Measurements from ENCODE around the gene MOV10.

MOV10 gene

DNA sequence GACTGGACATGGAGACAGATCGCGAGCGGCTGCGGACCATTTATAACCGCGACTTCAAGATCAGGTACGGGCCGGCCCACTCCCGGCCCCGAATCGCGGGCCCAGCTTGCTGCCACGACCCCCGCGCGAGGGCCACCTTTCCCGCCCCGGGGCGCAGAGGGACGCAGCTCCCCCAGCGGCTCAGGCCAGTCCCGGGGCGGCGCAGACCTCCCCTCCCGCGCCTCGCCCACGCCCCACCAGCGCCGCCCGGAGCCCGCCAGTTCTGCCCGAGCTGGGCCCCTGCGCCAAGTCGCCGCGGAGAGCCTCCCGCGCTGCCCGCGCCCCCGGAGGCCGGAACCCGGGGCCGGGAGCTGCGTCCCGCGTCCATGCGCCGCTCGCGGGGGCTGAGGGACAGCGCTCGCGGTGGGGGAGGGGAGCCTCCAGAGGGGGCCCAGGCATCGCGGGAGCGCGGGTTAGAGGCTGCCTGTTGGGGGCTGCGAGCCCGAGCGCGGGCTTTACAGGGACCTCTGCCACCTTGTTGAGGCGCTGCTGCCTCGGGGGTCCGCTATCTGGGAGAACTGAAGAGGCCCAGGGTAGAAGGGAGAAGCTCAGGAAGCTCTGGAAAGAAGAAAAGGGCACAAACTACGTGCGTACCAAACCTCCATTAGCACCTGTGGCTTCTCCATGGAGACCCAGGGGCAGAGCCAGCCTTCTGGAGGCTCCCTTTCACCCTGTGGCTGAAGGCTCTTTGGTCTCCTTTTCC, 698 bp downstream of the MOV10 start:
- peak; percentile 81 for DNase-seq

GRCh38 chr1:112675728-112676381, 1.4 kb downstream of the MOV10 start:
- DNase-seq, result no peak

GRCh38 chr1:112676543-112676942, 2.1 kb downstream of the MOV10 start:
- no peak for DNase-seq

DNA sequence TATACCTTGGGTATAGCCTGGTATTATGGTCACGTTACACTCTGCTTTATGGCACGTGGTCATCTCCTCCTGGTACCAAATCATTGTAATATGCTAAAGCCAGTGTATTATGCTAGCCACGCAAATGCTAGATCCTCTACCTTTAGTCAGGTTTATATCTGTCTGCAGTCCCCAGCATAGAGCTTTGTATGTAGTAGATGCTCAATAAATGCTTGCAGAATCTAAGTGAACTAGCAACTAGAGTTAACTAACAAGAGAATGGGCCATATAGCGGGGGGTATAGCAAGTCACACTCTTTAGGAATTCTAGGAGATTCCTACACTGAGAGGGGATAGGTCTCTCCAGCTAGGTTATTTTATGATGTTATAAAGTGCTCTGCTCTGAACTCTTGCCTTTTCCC, 3.0 kb downstream of the MOV10 start:
- DNase-seq, result no peak

DNA sequence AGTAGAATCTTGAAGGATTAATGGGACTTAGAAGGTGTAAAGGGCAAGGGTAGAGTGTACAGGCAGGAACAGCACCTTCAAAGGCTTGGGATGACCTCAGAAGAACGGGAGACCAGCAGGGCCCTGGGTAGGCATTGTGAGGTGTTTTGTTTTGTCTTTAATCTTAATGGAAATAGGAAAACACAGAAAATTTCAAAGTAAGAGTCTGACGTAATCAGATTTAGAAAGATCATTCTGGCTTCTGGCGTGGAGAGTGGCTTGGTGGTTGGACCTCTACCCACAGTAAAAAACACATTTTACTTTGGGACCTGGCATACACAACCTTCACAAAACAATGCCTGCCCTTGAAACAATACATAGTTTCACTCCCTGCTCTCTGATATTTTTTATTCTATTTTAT, 4.1 kb downstream of the MOV10 start:
- no peak for DNase-seq

GRCh38 chr1:112685913-112686312, 11.5 kb downstream of the MOV10 start:
- DNase-seq, result no peak

DNA sequence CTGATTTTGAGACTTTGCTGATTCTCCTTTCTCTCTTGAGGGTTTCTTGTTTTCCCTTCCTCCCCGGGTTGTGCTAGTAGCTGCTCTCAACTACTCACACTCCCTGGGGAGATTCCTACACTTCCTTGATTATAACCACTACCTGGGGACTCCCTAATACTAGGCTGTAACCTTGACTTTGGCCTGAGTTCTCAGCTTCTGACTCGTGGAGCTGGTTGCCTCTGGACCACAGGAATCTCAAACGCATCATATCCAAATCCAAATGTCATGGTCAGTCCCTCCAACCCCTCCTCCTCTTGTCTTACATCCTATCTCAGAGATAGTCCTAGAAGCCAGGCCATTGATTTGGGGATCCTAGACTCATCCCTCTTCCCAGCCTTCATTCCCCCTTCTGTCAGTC, 12.0 kb downstream of the MOV10 start:
- DNase-seq, result no peak

GRCh38 chr1:112686835-112687234, 12.4 kb downstream of the MOV10 start:
- DNase-seq, result no peak

GRCh38 chr1:112687361-112687760, 12.9 kb downstream of the MOV10 start:
- DNase-seq, result no peak

GRCh38 chr1:112687785-112688496, 13.5 kb downstream of the MOV10 start:
- DNase-seq, result no peak

GRCh38 chr1:112688781-112689193, 14.3 kb downstream of the MOV10 start:
- DNase-seq, result no peak

GRCh38 chr1:112689196-112689841, 14.9 kb downstream of the MOV10 start:
- no peak for DNase-seq

- DNase-seq, result no peak
These were observed 15.4 kb downstream of the MOV10 start for GRCh38 chr1:112689842-112690237.

- DNase-seq, result no peak
These were observed 18.2 kb downstream of the MOV10 start for GRCh38 chr1:112692681-112693080.

DNA sequence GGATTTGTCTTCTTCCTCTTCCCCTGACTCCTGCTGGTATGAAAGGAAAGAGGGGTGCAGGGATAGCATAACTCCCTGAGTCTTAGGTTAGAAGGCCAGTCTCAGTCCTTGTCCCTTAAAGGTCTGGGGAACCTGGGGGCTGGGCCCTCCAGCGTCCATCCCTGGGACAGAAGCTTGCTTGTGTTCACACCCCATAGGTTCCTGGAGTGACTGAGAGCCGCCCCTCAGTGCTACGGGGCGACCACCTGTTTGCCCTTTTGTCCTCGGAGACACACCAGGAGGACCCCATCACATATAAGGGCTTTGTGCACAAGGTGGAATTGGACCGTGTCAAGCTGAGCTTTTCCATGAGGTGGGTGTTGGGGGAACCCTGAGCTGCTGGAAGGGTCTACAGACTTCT, 19.4 kb downstream of the MOV10 start:
- no peak for DNase-seq

- DNase-seq, result no peak
These were observed 20.0 kb downstream of the MOV10 start for GRCh38 chr1:112694363-112694929.

DNA sequence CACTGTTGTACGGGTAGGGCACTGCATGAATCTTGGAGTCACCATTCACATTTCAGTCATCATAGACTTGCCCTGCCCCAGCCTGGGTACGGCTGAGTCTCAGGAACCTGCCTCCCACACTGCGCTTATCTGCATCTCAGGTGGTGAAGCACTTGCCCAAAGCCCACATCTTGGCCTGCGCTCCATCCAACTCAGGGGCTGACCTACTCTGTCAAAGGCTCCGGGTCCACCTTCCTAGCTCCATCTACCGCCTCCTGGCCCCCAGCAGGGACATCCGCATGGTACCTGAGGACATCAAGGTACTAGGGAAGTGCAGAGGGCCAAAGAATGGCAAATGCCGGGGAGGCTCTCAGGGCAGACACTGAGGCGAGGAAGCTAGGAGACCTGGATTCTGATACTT, 20.8 kb downstream of the MOV10 start:
- DNase-seq, result no peak

DNA sequence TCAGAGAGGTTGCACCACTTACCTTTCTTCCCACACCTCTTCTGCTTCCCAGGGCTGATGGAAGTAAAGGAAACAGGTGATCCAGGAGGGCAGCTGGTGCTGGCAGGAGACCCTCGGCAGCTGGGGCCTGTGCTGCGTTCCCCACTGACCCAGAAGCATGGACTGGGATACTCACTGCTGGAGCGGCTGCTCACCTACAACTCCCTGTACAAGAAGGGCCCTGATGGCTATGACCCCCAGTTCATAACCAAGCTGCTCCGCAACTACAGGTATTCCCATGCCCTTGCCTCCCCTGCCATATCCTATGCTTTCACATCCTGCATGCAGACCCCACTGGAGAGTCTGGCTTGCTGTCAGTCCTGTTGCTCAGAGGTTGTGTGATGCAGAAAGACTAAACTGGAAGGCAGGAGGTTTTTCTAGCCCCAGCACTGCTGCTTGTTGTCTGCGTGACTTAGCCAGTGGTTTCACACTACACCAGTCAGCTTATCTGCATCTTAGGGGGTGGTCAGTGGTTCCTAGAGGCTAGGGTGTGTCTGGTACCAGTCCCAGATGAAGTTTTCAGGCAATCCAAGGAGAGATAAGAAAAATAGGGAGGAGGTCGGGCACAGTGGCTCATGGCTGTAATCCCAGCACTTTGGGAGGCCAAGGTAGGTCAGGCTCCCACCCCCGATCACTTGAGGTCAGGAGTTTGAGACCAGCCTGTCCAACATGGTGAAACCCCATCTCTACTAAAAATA, 22.3 kb downstream of the MOV10 start:
- no peak for DNase-seq

- no peak for DNase-seq
These were observed 23.3 kb downstream of the MOV10 start for GRCh38 chr1:112697781-112698201.

DNA sequence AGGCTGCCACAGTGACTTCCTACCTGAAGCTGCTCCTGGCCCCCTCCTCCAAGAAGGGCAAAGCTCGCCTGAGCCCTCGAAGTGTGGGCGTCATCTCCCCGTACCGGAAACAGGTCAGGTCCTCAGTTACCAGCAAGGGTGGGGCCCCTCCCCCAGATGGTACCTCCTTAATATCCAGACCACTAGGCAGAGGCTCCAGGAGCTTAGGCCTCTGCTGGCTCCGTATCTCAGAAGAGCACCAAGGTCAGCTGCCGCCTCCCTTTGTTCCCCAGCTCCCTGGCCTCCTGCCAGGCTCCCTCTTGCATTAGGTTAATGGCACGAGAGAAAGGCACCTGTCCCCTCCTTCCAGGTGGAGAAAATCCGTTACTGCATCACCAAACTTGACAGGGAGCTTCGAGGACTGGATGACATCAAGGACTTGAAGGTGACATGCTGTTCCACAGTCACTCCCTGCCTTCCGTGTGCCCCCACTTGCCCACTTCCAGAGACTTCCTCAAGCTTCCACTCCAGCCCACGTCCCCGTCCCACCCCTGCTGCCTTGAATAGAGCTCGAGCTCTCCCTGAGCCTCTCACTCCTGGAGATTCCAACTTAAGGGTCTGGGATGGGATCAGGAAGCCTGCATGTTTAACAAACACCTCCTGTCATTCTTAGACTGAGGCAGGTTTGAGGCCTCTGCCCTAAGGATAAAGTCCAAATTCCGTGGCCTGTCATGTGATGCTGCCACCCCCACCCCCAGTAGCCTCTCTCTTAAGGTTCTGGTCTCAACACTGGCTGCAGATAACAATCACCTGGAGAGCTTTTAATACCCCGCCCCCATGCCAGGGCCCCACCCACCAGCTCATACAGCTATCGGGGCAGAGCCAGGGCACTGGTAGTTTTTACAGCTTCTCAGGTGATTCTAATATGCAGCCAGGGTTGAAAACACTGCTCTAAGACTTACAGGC, 24.2 kb downstream of the MOV10 start:
- DNase-seq, result peak; percentile 52
